HG03196 (cell line): Measurements from ENCODE around the gene PXT1.
"Not testable (repeated sequence)": the region's sequence is repeated elsewhere in the genome, so short reads cannot be mapped to it uniquely, and the experiment has no call there.

Experiments used
- ATAC-seq: cut with Tn5 transposase; IDR thresholded peaks from one replicate; pipeline ENCODE4 v1.9.1; 2021; ENCODE audit not compliant: unreplicated experiment

Gene PXT1

DNA sequence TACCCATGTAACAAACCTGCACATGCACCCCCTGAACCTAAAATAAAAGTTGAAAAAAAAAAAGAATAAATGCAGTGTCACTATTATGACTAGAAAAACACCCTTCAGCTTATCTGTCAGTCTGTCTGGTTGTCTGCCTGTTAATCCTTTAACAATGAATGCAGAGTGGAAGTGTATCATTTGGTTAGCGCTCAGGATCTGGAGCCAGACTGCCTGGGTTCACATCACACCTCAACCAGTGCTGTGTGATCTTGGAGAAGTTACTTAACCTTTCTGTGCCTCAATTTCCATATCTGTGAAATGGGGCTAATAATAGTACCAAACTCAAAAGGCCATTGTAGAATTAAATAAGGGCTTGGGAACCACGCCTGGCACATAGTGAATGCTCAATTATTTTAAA, 72.0 kb downstream of the PXT1 start:
- no peak for ATAC-seq

DNA sequence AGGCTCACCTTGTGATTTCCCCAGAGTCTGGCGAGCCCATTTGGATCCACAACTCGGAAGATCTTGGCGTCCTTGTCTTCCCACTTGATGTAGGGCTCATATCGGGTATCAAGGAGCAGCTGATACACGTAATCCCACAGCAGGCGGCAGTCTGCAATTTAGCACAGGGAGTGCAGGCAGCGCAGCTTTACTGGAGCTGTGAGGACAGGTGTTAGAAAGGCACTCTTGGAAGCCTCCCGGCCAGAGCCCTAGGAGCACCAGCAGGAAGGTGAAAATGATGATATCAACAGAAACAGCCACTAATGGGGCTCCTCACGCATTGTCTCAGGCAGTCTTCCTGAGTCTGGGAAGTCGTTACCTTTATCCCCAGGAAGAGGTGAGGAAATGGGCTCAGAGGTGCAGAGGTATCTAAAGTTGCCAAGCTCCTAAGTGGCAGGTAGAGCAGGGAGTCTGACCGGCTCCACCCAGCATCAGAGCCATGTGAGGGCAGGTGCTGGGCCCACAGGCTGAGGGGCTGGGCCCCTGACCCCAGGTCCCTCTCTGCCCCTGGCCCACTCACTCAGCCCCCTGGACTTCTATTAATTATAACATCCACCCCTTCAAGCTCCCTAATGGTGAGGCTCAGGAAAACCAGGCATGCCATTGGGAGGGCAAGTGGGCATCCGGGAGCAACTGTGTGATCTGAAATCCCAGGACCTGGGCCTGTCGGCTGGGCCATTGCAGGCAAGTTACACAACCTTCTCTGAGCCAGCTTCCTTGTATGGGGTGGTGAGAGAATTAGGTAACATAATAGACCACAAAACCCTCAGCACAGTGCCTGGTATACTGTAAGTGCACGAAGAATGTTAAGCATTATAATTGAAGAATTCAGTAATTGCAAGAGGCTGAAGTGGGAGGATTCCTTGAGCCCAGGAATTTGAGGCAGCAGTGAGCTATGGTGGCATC, 73.5 kb downstream of the PXT1 start:
- no peak for ATAC-seq

DNA sequence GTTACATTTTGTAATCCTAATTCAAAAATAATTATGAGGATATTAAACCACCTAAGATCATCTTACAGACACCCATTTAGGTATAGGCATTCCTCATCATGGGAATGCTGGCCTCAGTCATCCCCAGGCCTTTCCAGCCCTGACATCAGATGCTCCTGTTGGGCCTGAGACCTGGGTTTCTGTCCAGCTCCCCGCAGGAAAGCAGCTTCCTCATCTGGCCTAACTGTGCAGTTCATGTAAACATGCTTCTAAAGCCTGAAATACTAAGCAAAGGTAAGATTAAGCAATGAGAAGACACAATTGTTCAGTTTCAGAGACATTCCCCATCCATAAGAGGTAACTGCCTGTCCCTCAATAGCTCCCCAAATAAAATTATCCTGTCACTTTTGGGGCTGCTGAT, 74.2 kb downstream of the PXT1 start:
- no peak for ATAC-seq

DNA sequence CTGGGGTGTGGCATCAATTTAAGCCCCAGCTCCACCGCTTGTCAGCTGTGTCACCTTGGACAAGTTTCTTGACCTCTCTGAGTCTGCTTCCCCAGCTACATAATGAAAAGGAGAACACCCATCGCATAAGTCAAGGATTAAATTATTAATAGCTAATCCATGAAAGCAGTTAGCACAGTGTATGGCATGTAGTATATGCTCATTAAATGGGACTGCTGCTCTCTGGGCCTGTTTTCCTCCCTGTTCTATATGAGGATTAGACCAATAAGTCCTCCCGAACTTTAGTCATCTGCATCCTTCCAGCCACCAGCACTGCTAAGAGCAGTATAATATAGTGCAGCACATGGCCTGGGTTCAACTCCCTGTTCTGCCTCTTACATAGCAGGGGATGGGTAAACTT, 74.9 kb downstream of the PXT1 start:
- ATAC-seq = no peak

DNA sequence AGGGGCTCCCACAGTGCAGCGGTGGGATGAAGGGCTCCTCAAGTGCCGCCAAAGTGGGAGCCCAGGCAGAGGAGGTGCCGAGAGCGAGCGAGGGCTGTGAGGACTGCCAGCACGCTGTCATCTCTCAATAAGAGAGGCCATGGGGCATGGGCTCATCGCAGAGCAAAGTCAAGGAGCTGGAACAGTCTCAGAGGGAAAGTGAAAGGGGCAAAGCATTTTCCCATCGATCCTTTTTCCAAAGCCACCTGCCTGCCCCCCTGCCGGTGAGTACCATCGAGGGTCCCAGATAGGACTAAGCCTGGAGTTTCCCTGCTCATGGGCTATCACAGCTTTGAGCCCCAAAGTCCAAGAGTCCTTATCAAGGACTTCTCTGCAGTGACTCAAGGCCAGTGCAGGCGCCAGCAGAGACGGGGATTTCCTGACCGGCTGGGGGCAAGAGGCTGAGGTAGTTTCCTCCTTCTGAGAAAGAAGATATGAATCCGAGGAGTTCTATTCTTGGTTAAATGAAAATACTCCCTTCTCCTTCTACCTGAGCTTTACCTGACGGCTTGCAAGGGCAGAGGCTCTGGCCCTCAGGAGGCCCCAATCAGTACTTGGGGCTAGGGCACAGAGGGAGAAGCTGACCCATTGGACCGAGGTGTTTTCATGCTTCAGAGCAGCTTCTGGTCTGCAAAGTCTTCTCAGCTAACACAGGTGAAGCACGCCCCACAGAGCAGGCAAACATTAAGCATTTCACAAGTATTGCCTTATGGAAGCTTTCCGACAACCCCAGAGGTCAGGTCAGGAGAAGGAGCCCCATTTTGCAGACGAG, 77.8 kb downstream of the PXT1 start:
- no peak for ATAC-seq

DNA sequence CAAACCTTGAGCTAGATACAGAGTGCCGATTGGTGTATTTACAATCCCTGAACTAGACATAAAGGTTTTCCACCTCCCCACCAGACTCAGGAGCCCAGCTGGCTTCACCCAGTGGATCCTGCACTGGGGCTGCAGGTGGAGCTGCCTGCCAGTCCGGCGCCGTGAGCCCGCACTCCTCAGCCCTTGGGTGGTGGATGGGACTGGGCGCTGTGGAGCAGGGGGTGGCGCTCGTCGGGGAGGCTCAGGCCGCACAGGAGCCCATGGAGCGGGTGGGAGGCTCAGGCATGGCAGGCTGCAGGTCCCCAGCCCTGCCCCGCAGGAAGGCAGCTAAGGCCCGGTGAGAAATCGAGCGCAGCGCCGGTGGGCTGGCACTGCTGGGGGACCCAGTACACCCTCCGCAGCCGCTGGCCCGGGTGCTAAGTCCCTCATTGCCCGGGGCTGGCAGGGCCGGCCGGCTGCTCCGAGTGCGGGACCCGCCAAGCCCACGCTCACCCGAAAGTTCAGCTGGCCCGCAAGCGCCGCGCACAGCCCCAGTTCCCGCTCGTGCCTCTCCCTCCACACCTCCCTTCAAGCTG, 78.5 kb downstream of the PXT1 start:
- not testable (repeated sequence) for ATAC-seq

DNA sequence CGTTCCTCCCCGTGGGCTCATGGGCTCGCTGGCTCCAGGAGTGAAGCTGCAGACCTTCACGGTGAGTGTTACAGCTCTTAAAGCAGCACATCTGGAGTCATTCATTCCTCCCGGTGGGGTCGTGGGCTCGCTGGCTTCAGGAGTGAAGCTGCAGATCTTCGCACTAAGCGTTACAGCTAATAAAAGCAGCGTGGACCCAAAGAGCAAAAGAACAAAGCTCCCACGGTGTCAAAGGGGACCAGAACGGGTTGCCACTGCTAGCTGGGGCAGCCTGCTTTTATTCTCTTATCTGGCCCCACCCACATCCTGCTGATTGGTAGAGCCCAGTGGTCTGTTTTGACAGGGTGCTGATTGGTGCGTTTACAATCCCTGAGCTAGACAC, 79.3 kb downstream of the PXT1 start:
- not testable (repeated sequence) for ATAC-seq

DNA sequence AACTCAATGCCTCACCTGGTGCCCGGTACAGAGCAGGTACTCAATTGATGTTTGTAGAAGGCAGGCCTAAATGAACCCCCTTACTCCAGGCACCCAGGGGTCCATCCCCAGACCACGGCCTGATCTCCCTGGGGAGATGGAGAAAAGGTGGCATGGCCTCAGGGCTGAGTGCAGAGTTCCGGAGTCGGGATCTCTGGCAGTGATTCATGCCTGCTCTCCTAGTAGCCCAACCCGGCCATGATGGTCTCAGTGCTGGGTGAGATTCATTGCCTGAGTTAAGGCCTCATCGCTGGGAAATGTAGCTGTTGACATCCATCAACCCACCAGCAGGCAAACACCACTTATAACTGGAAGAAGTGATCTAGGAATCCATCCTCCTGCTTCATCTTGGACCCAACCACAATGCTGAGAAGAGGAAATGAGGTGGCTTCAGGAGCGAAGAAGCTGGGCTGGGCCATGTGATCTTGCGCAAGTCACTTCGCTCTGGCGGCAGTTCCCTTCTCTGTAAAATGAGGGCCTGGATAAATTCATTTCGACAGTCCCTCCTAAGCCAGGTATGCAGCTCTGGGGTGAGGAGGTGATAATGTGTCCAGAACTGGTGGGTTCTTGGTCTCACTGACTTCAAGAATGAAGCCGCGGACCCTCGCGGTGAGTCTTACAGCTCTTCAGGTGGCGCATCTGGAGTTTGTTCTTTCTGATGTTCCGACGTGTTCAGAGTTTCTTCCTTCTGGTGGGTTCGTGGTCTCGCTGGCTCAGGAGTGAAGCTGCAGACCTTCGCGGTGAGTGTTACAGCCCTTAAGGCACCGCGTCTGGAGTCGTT, 79.9 kb downstream of the PXT1 start:
- ATAC-seq = no peak

DNA sequence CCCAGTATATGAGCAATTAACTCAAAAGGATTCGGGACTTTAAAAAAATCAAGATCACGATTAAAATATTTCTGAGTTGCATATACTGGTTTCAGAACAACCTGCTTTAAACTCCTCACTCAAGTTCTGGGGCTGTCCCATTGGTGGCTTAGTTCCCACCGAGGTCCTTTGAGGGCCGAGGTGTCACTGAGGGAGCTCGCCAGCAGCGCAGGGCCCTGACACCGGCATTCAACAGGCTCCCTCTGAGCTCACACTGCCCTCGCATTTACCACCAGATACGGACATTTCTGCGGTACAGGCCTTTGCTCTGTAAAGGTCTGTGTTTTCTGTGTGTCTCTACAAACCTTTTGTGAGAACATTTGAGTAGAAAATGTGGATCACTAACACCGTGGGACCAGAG, 81.6 kb downstream of the PXT1 start:
- ATAC-seq = no peak

DNA sequence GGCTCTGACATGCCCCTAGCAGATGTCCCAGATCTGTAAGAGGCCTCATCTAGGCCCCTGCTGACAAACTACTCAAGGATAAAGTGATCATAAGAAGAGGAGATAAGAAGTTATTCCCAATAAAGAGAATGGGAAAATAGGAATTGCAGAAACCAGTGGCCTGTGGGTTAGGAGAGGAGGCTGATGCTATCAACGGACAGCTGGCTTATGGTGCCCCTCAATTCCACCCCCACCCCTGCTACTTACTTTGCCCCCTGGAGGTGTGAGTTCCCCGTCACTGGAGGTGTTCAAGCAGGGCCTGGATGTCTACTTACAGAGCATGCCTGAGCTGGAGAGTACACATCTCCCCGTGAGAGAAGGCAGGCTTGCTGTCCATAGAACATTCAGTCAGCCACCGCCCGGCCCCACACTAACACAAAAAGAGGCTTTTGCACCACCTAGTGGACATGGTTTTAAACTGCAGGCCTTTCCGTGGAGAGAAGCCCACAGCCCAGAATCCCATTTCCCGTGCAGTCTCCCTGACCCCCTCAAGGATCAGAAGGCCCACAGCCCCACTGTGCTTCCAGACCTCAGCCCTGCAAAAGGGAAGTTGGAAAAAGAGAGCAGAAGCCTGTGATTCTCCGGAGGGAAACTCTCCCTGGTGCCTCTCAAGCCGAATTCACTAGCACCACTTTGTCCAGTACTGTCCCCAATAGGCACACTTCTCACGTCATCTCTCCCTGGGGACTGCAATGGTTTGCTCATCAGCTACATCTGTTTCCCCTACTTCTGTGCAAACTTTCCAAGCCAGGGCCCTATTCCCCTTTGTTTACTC, 82.2 kb downstream of the PXT1 start:
- ATAC-seq = peak; percentile 45

DNA sequence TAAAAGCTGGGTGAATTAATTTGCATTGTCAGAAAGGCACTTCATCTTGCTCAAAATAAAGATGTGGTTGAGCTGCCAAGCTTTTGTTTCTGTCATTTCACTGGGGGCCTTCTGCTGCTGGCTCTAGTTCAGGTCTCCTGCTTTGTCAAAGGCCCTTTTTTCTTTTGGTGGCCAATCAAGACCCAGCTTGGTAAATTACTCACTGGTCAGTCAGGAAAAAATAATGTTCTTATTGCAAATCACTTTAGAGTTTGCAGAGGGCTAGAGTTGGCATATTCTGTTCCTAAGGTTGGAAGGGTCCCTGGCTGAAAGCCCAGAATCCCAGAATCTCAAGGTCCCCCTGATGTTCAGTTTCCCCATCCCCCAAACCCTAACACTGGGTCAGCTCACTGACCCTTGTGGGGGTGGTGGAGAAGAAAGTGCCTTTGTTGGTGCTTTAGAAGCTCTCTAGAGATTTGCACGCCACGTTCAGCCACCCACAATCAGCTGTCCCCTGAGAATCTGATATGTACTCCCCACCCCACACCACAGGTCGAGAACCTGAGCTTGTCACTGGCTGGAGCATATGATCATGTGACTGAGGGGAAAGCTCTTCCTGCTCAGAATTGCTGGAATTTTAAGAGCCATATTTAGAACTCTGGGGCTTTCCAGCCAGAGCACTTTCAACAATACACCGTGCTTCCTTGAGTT, 84.3 kb downstream of the PXT1 start:
- no peak for ATAC-seq

DNA sequence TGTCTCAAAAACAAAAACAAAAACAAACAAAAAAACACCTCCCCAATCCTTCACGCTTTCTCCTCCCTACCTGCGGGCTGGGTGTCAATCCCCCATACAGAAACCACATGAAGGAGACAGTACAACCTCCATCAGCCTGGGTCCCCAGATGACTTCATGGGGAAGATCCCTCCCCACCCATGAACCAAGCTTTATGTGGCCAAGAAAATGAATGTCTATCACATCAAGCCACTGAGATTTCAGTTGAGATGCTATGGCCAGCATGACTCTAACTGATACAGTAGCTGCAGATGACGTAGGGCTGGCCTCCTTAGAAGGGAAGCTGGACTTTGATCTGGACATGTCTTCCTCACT, 84.8 kb downstream of the PXT1 start:
- ATAC-seq = no peak

DNA sequence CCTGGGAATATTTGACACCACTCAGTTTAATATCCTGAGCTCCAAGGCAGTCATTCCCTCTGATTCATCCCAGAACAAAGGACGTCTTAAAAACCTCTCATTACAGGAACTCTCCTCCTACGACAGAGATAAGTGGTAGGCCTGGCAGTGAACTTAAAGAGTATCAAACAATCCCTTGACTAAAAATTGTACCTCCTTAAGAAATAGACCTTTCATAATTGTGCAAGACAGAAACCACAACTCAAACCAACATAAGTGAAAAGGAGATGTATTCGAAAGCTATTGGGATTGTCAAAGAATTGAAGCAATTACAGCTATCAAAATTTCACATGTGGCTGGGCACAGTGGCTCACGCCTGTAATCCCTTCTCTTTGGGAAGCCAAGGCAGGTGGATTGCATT, 86.8 kb downstream of the PXT1 start:
- no peak for ATAC-seq

DNA sequence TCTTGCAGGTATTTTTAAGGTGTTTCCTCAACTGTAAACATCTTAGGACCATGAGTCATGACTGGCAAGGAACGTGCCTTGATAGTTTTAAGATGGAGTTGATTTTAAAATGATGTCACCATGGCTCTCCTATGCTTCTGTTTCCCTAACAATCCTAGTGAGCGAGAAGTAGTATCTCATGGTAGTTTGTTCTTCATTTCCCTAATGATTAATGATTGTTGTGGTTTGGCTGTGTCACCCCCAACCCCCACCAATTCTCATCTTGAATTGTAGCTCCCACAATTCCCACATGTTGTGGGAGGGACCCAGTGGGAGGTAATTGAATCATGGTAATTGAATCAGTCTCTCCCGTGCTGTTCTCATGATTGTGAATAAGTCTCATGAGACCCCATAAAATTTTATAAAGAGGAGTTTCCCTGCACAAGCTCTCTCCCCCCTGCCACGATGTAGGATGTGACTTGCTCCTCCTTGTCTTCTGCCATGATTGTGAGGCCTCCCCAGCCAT, 89.2 kb downstream of the PXT1 start:
- no peak for ATAC-seq

DNA sequence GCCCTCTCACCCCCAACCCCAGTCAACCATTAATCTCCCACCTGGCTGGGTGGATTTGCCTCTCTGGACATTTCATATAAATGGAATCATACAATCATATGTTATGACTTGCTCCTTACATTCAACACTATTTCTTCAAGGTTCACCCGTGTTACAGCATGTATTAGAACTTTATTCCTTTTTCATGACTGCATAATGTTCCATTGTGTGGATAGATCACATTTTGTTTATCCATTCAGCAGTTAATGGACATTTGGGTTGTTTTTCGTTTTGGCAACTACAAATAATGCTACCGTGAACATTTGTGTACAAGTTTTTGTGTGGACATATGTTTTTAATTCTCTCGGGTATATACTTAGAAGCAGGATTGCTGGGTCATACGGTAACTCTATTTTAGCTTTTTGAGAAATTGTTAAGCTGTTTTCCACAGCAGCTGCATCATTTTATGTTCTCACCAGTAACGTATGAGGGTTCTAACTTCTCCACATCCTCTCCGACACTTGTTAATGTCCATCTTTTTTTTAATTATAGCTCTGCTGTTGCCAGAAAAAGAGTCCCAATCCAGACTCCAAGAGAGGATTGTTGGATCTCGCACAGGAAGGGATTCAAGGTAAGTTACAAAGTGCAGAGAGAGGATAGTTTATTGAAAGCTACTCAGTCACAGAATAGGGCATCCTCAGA, 90.0 kb downstream of the PXT1 start:
- no peak for ATAC-seq

DNA sequence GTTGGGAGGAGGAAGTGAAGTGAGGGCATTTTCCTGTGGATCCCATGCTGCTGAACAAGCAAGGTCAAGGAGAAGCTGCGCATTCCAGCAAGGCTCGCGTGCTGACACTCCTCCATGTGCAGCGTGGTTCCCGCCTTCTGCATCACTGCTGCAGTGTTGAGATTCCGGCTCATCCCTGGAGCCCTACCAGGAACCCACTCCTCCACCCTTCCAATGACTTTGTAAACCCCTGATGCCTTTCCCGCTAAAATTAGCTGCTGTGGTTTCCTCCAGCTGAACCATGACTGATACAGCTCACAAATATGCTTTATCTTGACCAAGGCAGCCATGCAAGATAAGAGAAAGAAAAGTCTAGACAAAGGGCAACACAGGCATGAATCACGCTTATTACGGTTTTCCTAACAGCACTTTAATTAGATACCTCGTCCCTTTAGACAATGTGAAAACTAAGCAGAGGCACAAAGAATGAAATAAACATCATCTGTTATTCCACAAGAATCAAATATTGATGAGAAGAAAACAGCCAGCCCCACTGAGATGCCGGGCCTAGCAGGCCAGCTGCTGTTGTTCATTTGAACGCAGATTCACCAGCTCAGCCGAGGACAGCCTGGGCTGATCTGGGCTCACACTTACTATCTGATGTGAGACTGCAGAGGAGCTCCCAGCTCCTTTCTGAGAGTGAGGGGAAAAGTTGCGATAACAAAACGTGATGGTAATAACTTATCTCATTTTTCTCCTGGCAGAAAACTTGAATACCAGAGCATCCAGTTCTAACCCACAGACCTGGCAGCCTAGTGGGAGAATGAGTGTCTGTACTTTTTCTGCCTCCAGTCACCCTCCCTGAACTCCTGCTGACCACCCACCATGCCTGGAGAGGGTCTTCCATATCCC, 91.7 kb downstream of the PXT1 start:
- ATAC-seq = no peak

DNA sequence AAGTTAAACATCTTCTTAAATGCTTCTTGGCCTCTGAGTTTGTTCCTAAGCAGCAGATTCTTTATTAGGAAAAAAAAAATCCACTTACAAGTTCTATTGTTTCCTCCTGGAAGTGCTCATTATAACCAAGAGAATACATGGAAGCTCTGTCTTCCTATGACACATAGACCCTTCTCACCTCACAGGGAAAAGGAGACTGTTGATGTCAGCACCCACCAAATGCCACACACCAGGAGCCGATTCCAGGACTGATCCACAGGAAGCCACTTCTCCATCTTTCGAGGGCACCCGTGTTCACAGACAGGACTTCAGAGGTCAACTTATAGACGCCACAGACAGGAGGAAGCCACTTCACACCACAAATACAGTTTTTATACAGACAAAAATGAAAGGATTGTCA, 92.6 kb downstream of the PXT1 start:
- no peak for ATAC-seq

DNA sequence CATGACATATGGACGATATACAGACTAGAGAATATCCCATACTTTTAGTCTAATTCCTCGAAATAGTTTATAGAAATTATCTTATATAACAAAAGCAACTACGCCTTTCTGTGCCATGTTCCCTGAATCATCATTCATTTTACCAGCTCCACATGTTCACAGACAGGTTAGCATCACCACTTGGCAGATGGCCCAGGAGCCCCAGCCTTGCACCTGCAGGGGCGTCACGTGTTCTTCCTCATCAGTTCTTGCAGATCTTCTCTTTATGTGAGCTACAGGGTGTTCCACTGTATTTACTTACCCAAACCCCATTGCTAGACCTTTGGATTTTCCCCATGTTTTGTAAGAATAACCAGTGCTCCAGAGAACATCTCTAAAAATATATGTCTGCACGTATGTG, 93.4 kb downstream of the PXT1 start:
- ATAC-seq = no peak
